Esophagus squamous epithelium (tissue), 5 donors: Measurements from ENCODE around the gene TSPAN11. TPM values are rescaled to one million over a fixed set of nuclear protein-coding genes. Genes with fewer than 3 reads are reported as not detected.

ENCODE experiments used
- DNase-seq: peaks from one replicate; lab custom pipeline; 2025; lab: John Stamatoyannopoulos, UW
- H3K27ac ChIP-seq, 4 donors: fragments of 200-600 bp; sonication (generic); one replicate each; pipeline ENCODE4 v1.5.1; 2016 to 2019; ENCODE audit warnings: mild to moderate bottlenecking in 1 of 4
- H3K27me3 ChIP-seq, 4 donors: fragments of 200-600 bp; sonication (generic); 1 replicate in 3 of 4; 2 replicates in 1 of 4; pipeline versions ENCODE4 v1.5.1 to v1.6.0; 2017 to 2021; ENCODE audit warnings: antibody characterized with exemption in 1 of 4
- H3K36me3 ChIP-seq, 3 donors: fragments of 200-600 bp; sonication (generic); one replicate each; pipeline ENCODE4 v1.5.1; 2016 to 2019
- H3K4me1 ChIP-seq, 3 donors: fragments of 200-600 bp; sonication (generic); one replicate each; pipeline ENCODE4 v1.5.1; 2017 to 2019
- H3K4me3 ChIP-seq, 4 donors: fragments of 200-600 bp; sonication (generic); 1 replicate in 3 of 4; 2 replicates in 1 of 4; pipeline ENCODE4 v1.5.1; 2016 to 2019; ENCODE audit warnings: mild to moderate bottlenecking in 2 of 4, moderate library complexity in 1 of 4
- H3K9me3 ChIP-seq, 3 donors: fragments of 200-600 bp; sonication (generic); one replicate each; pipeline ENCODE4 v1.5.1; 2016 to 2019
- POLR2A ChIP-seq, 4 donors: fragments of 450-650 bp; IDR thresholded peaks; one replicate each; pipeline ENCODE4 v1.6.1; 2017; ENCODE audit warnings: antibody characterized with exemption in 4 of 4, mild to moderate bottlenecking in 4 of 4, moderate library complexity in 3 of 4
- WGBS, 2 donors: methylation state at CpG; one replicate each; pipeline ENCODE4 v1.1.5; 2018; 5-methylcytosine and 5-hydroxymethylcytosine counted together
- intact Hi-C: fragments of 100-400 bp; cut with DNase I; formaldehyde crosslinking; loops from one replicate; pipeline ENCODE4 v1.15.0; 2022
- total RNA-seq, 4 donors: library from RNA; depleted of rRNA; stranded (reverse); fragments of >200 nt; gene quantifications; one replicate each; pipeline ENCODE4 v1.1.0, GENCODE V29; 2016
- TF ChIP-seq, protein P1 (sequence below), 6 experiments: fragments of 450-650 bp in 4 of 6; fragments of 200-600 bp in 2 of 6; sonication (generic) in 2 of 6; IDR thresholded peaks; one replicate each; pipeline ENCODE4 v1.5.1; 2016 to 2019; ENCODE audit warnings: antibody characterized with exemption in 6 of 6, mild to moderate bottlenecking in 4 of 6, moderate library complexity in 4 of 6
- donor health status: DM: yes; HTN: yes; CAD: no.

The TSPAN11 gene
- total RNA-seq, 4 donors from 2014 or later, result 0.27 to 3.0 (median 1.2) TPM

DNA sequence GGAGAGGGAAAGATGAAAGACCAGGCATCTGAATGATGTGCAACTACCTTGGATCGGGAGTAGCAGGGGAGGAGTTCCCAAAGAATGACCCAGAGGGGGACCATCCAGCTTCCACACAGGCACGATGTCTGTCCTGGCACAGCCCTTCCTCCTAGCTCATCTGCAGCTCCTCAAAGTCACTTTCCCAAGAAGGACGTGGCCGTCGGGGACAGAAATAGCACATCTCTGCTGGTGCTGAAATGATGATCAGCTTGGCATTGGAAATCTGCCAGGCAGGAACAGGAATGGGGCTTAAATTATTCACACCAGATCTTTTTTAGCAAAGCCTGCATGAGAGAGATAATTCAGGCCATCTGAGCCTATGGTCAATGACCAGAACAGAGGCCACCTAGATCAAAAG, 41.7 kb downstream of the TSPAN11 start:
- no peak for DNase-seq
- no peak for TF ChIP-seq POLR2A (IDR thresholded peaks at IDR 0.05)
- TF ChIP-seq, protein P1, sequence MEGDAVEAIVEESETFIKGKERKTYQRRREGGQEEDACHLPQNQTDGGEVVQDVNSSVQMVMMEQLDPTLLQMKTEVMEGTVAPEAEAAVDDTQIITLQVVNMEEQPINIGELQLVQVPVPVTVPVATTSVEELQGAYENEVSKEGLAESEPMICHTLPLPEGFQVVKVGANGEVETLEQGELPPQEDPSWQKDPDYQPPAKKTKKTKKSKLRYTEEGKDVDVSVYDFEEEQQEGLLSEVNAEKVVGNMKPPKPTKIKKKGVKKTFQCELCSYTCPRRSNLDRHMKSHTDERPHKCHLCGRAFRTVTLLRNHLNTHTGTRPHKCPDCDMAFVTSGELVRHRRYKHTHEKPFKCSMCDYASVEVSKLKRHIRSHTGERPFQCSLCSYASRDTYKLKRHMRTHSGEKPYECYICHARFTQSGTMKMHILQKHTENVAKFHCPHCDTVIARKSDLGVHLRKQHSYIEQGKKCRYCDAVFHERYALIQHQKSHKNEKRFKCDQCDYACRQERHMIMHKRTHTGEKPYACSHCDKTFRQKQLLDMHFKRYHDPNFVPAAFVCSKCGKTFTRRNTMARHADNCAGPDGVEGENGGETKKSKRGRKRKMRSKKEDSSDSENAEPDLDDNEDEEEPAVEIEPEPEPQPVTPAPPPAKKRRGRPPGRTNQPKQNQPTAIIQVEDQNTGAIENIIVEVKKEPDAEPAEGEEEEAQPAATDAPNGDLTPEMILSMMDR (IDR thresholded peaks at IDR 0.05), result no peak
- Histone ChIP-seq H3K36me3 (no peaks in the 10 kb centered on the region), H3K27ac (no peak overlapping the region), H3K27me3 (peaks cover 0 to 92% (median 0%) of the 10 kb centered on the region in 4 donors), H3K4me1 (peaks cover 5 to 32% (median 11%) of the 10 kb centered on the region in 3 donors), H3K9me3 (no peaks in the 10 kb centered on the region), H3K4me3 (no peak overlapping the region)
- WGBS, 2 donors, result 84 to 90% methylated on average over 5 of the region's 5 CpGs
- intact Hi-C loops, result no loop called here

DNA sequence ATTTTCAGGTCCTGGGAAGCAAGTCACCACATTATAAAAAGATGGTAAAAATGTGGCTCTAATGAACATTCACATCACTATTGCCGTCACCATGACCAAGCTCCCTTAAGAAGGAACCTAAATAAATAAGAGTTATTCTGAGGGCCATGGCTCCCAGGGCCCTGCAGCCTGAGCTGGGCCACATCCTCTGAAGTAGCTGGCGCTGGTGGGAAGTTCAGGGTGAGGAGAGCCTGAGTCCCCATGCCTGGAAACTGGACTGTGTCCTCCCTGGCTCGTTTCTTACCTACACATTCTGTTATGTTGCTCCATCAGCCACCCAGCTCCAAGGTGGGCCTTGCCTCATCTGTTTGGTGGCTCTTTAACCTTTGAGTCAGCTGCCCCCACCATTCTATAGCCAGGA, 42.5 kb downstream of the TSPAN11 start:
- peaks cover 0 to 92% (median 0%) of the 10 kb centered on the region in 4 donors for H3K27me3 ChIP-seq
- intact Hi-C loops, result no loop called here
- no peak for TF ChIP-seq POLR2A (IDR thresholded peaks at IDR 0.05)
- TF ChIP-seq, protein P1 (IDR thresholded peaks at IDR 0.05), result no peak
- H3K27ac ChIP-seq, result no peak overlapping the region
- 82 to 83% methylated on average over 2 to 3 of the region's 3 CpGs for WGBS, 2 donors
- no peak for DNase-seq
- no peaks in the 10 kb centered on the region for H3K36me3 ChIP-seq
- H3K4me1 ChIP-seq, result peaks cover 5 to 36% (median 11%) of the 10 kb centered on the region in 3 donors
- no peaks in the 10 kb centered on the region for H3K9me3 ChIP-seq
- no peak overlapping the region for H3K4me3 ChIP-seq

DNA sequence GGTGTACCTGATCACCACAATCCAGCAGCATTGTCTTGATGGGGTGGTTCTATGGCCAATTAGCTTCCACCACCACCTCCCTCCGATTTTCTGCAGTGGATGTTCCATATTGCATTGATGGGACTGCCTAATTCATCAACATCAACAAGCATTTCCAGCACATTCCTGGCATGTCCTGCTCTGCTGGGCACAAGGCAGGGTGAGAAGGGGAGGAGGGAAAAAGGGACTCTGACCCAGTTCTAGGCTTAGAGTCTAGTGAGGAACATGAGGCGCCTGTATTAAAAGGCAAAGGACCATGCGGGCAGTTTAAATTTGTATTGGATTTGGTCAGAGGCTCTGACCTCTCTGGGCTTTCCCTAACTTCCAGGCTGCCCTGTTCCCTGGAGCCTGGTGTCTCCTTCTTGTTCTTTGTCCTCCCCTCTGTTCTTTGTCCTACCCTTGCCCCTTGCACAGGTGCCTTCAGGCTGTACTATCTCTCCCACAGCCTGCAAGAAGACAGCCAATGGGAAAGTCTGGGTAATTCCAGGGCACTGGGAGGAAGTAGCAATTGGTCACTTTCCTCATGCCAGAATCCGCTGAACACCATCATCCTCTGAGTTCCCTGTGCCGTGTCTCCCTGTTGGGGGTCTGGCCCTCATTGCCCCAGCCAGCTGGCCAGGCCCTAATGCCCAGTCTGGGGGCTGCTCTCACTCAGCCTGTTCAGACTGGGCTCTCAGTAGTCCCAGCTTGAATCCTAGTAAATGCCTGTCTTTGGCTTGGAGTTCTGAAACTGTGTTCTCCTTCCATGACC, 43.3 kb downstream of the TSPAN11 start:
- DNase-seq, result no peak
- H3K9me3 ChIP-seq, result no peaks in the 10 kb centered on the region
- TF ChIP-seq, protein P1 (IDR thresholded peaks at IDR 0.05), result no peak
- no peak for TF ChIP-seq POLR2A (IDR thresholded peaks at IDR 0.05)
- H3K4me1 ChIP-seq, result peaks cover 5 to 36% (median 11%) of the 10 kb centered on the region in 3 donors
- intact Hi-C loops, result no loop called here
- 66 to 77% methylated on average over 4 to 5 of the region's 5 CpGs for WGBS, 2 donors
- no peak overlapping the region for H3K27ac ChIP-seq
- no peak overlapping the region for H3K4me3 ChIP-seq
- no peaks in the 10 kb centered on the region for H3K36me3 ChIP-seq
- peaks cover 0 to 92% (median 0%) of the 10 kb centered on the region in 4 donors for H3K27me3 ChIP-seq

DNA sequence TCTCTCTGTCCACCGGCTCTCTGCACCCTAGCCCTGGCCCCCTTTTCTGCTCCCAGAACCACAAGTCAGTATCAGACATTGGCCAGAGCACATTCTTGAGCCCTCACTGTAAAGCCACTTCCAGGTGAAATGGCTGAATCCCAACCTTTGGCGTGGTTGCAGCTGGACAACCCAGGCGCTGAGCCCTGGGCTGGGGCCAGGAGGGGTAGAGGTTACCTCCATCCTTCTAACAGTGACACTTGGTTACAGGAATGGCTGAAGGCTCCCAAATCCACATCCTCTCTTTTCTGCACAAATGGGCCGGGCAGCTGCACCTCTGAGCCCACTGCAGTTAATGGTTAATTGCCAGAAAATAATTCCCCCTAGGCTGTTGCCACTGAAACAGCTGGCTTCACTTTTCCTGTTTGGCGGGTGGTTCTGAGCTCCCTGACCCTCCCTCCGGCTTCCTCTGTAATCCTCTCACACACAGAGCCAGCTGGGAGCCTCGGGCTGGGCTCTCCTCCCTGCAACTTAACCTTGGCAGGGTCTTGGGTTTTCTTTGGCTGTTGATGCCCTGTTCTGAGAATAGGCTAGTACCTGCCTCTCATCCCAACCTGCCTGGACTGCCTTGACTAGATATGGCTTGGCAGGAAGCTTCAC, 44.1 kb downstream of the TSPAN11 start:
- DNase-seq, result no peak
- 12 to 13% methylated on average over 5 to 6 of the region's 7 CpGs for WGBS, 2 donors
- Histone ChIP-seq H3K4me3 (no peak overlapping the region), H3K9me3 (no peaks in the 10 kb centered on the region), H3K36me3 (no peaks in the 10 kb centered on the region), H3K4me1 (peaks cover 5 to 36% (median 11%) of the 10 kb centered on the region in 3 donors), H3K27ac (no peak overlapping the region), H3K27me3 (peaks cover 0 to 92% (median 0%) of the 10 kb centered on the region in 4 donors)
- intact Hi-C loops, result no loop called here
- TF ChIP-seq POLR2A (IDR thresholded peaks at IDR 0.05), result no peak
- TF ChIP-seq, protein P1 (IDR thresholded peaks at IDR 0.05), result no peak

DNA sequence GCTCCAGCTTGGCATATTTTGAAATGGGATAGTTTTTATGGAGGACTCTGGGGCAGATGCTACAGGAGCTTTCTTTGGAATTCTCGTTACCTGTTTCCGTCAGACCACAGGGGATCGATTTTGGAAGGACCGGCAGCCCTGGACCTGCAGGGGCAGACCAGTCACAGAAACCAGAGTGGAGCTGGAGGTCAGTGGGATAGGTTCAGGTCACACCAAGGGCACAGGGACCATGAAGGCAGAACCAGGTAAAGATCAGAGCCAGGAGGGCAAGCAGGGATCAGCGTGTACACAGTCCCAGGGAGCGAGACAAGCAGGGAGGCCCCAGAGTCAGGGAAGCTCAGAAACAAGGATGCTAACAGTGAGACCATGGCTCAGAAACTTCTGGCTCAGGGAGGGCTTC, 45.5 kb downstream of the TSPAN11 start:
- intact Hi-C loops, result no loop called here
- no peaks in the 10 kb centered on the region for H3K36me3 ChIP-seq
- DNase-seq, result no peak
- H3K27ac ChIP-seq, result no peak overlapping the region
- WGBS, 2 donors, result 80 to 88% methylated on average over 4 of the region's 6 CpGs
- peaks cover 5 to 41% (median 11%) of the 10 kb centered on the region in 3 donors for H3K4me1 ChIP-seq
- no peak overlapping the region for H3K4me3 ChIP-seq
- H3K9me3 ChIP-seq, result no peaks in the 10 kb centered on the region
- TF ChIP-seq POLR2A (IDR thresholded peaks at IDR 0.05), result no peak
- TF ChIP-seq, protein P1 (IDR thresholded peaks at IDR 0.05), result no peak
- H3K27me3 ChIP-seq, result peaks cover 0 to 95% (median 0%) of the 10 kb centered on the region in 4 donors
